Measurements from ENCODE around the gene ANXA11. TPM values are rescaled to one million over a fixed set of nuclear protein-coding genes. Genes with fewer than 3 reads are reported as not detected.

Gene ANXA11
- total and polyA plus RNA-seq, 5 donors, result 232 to 451 (median 381) TPM

Other genes with a start within 250 kb of the ANXA11 start
- gene TMEM254, start 126.9 kb downstream of the ANXA11 start, total RNA-seq, result 1 to 10 TPM; 4.7 to 9.0 (median 8.3) TPM
- gene TMEM254, start 126.9 kb downstream of the ANXA11 start, polyA plus RNA-seq, result 7.9 TPM
- gene PLAC9, start 72.8 kb downstream of the ANXA11 start, total RNA-seq, result 10 to 100 TPM; 47.5 to 92.2 (median 61.2) TPM
- gene PLAC9, start 72.8 kb downstream of the ANXA11 start, polyA plus RNA-seq, result 78.6 TPM
- under 1 TPM in 3 of 4 donors, not detected in 1; 0.09 to 0.25 (median 0.20) TPM for gene MAT1A, start 84.1 kb upstream of the ANXA11 start, total RNA-seq
- gene MAT1A, start 84.1 kb upstream of the ANXA11 start, polyA plus RNA-seq, result 0.11 TPM
- not detected for gene DYDC1, start 151.2 kb upstream of the ANXA11 start, total RNA-seq
- not detected for gene DYDC1, start 151.2 kb upstream of the ANXA11 start, polyA plus RNA-seq
- gene DYDC2, start 151.2 kb upstream of the ANXA11 start, total RNA-seq, result not detected
- not detected for gene DYDC2, start 151.2 kb upstream of the ANXA11 start, polyA plus RNA-seq
- gene PRXL2A, start 203.0 kb upstream of the ANXA11 start, total RNA-seq, result 100 to 1,000 TPM in 2 of 4 donors, 10 to 100 TPM in 2; 91.3 to 162 (median 100) TPM
- gene PRXL2A, start 203.0 kb upstream of the ANXA11 start, polyA plus RNA-seq, result 105 TPM
- gene TSPAN14, start 248.8 kb upstream of the ANXA11 start, total RNA-seq, result 10 to 100 TPM; 24.4 to 44.1 (median 34.1) TPM
- gene TSPAN14, start 248.8 kb upstream of the ANXA11 start, polyA plus RNA-seq, result 27.6 TPM

Measured in right cardiac atrium (tissue), 5 donors.